H9 (cell line): Measurements from ENCODE around the gene FSCB. TPM values are rescaled to one million over a fixed set of nuclear protein-coding genes. Genes with fewer than 3 reads are reported as not detected.

Experiments
- DNase-seq: peaks from one replicate; pipeline ENCODE4 v3.0.0-alpha.2; 2017
- H2AFZ ChIP-seq: one replicate; pipeline ENCODE4 v1.6.1; 2013; ENCODE audit warnings: mild to moderate bottlenecking, low read length, control low read depth, moderate library complexity
- H2AK5ac ChIP-seq: 2 replicates; pipeline ENCODE4 v1.6.1; 2013; ENCODE audit warnings: low read length, control low read depth, mixed read lengths; ENCODE audit not compliant: insufficient read length
- H2BK120ac ChIP-seq: one replicate; pipeline ENCODE4 v1.6.1; 2013; ENCODE audit warnings: low read depth, mild to moderate bottlenecking, low read length, control low read depth, inconsistent platforms; ENCODE audit not compliant: poor library complexity, severe bottlenecking
- H2BK12ac ChIP-seq: 2 replicates; pipeline ENCODE4 v1.6.1; 2013; ENCODE audit warnings: low read length, control low read depth, mixed read lengths, low read depth; ENCODE audit not compliant: insufficient read length
- H2BK15ac ChIP-seq: 2 replicates; pipeline ENCODE4 v1.6.1; 2013; ENCODE audit warnings: low read depth, low read length, control low read depth
- H2BK20ac ChIP-seq: one replicate; pipeline ENCODE4 v1.6.1; 2013; ENCODE audit warnings: low read depth, mild to moderate bottlenecking, low read length, control low read depth, inconsistent platforms; ENCODE audit not compliant: poor library complexity, severe bottlenecking
- H2BK5ac ChIP-seq: 2 replicates; pipeline ENCODE4 v1.6.1; 2013; ENCODE audit warnings: low read length, control low read depth, mixed read lengths; ENCODE audit not compliant: insufficient read length
- H3K14ac ChIP-seq: 2 replicates; pipeline ENCODE4 v1.6.1; 2013; ENCODE audit warnings: low read length, control low read depth; ENCODE audit not compliant: insufficient read depth
- H3K18ac ChIP-seq: 2 replicates; pipeline ENCODE4 v1.6.1; 2013; ENCODE audit warnings: low read depth, mild to moderate bottlenecking, mixed read lengths, low read length, control low read depth; ENCODE audit not compliant: insufficient read length
- H3K23ac ChIP-seq: 2 replicates; pipeline ENCODE4 v1.6.1; 2013; ENCODE audit warnings: low read length, control low read depth, mixed read lengths, low read depth; ENCODE audit not compliant: insufficient read length
- H3K23me2 ChIP-seq: 2 replicates; pipeline ENCODE4 v1.6.1; 2013; ENCODE audit warnings: low read depth, mild to moderate bottlenecking, mixed read lengths, low read length, control low read depth; ENCODE audit not compliant: insufficient read length, poor library complexity, severe bottlenecking
- H3K27ac ChIP-seq: 2 replicates; pipeline ENCODE4 v1.5.1; 2013; ENCODE audit warnings: low read length, control low read depth, mixed read lengths, low read depth; ENCODE audit not compliant: insufficient read length
- H3K27me3 ChIP-seq: 2 replicates; pipeline ENCODE4 v1.6.1; 2013; ENCODE audit warnings: low read length, control low read depth, inconsistent platforms; ENCODE audit not compliant: insufficient read depth
- H3K4ac ChIP-seq: 2 replicates; pipeline ENCODE4 v1.6.1; 2013; ENCODE audit warnings: low read depth, mild to moderate bottlenecking, control low read depth, inconsistent platforms, low read length, moderate library complexity
- H3K4me1 ChIP-seq: 2 replicates; pipeline ENCODE4 v1.6.1; 2013; ENCODE audit warnings: low read length, control low read depth, inconsistent platforms; ENCODE audit not compliant: insufficient read depth
- H3K4me2 ChIP-seq: 2 replicates; pipeline ENCODE4 v1.6.1; 2013; ENCODE audit warnings: low read length, control low read depth, mixed read lengths; ENCODE audit not compliant: insufficient read length, insufficient read depth
- H3K56ac ChIP-seq: 2 replicates; pipeline ENCODE4 v1.6.1; 2013; ENCODE audit warnings: low read depth, mild to moderate bottlenecking, mixed read lengths, low read length, control low read depth; ENCODE audit not compliant: insufficient read length
- H3K79me1 ChIP-seq: 2 replicates; pipeline ENCODE4 v1.6.1; 2013; ENCODE audit warnings: low read depth, mild to moderate bottlenecking, moderate library complexity, low read length, control low read depth, inconsistent platforms; ENCODE audit not compliant: insufficient read depth, poor library complexity, severe bottlenecking
- H3K79me2 ChIP-seq: 2 replicates; pipeline ENCODE4 v1.6.1; 2013; ENCODE audit warnings: low read length, control low read depth, inconsistent platforms; ENCODE audit not compliant: insufficient read depth
- H3K9ac ChIP-seq: 2 replicates; pipeline ENCODE4 v1.6.1; 2013; ENCODE audit warnings: low read length, control low read depth, mixed read lengths; ENCODE audit not compliant: insufficient read length; ENCODE audit errors: extremely low read depth
- H3K9me3 ChIP-seq: one replicate; pipeline ENCODE4 v1.6.1; 2013; ENCODE audit warnings: low read depth, low read length, inconsistent platforms; ENCODE audit not compliant: control insufficient read depth
- H3T11ph ChIP-seq: one replicate; pipeline ENCODE4 v1.6.1; 2013; ENCODE audit warnings: mild to moderate bottlenecking, low read length, control low read depth, inconsistent platforms
- H4K20me1 ChIP-seq: one replicate; pipeline ENCODE4 v1.6.1; 2013; ENCODE audit not compliant: control insufficient read depth, insufficient read length, insufficient read depth
- H4K5ac ChIP-seq: 2 replicates; pipeline ENCODE4 v1.6.1; 2013; ENCODE audit warnings: low read depth, mild to moderate bottlenecking, mixed read lengths, low read length, control low read depth; ENCODE audit not compliant: insufficient read length
- H4K8ac ChIP-seq: replicated peaks from 2 replicates; pipeline ENCODE4 v1.6.1; 2013; ENCODE audit warnings: low read length, control low read depth, mixed read lengths, low read depth; ENCODE audit not compliant: insufficient read length
- H4K91ac ChIP-seq: 2 replicates; pipeline ENCODE4 v1.6.1; 2013; ENCODE audit warnings: low read depth, mild to moderate bottlenecking, moderate library complexity, mixed read lengths, low read length, control low read depth; ENCODE audit not compliant: insufficient read length
- H3K27ac Mint-ChIP-seq, 3 experiments: 2 replicates in 2 of 3; 3 replicates in 1 of 3; pipeline ENCODE4 v1.8.0; 2020 to 2021; ENCODE audit warnings: mixed read lengths in 3 of 3, mild to moderate bottlenecking in 1 of 3, moderate library complexity in 1 of 3
- H3K27me3 Mint-ChIP-seq: 2 replicates; pipeline ENCODE4 v1.8.0; 2021; ENCODE audit warnings: low read depth, mild to moderate bottlenecking, moderate library complexity, mixed read lengths
- H3K36me3 Mint-ChIP-seq, 3 experiments: 2 replicates in 2 of 3; 3 replicates in 1 of 3; pipeline ENCODE4 v1.8.0; 2020 to 2021; ENCODE audit warnings: low read depth in 3 of 3, mixed read lengths in 3 of 3; ENCODE audit not compliant: insufficient read depth in 1 of 3
- H3K4me1 Mint-ChIP-seq, 2 experiments: 2 replicates each; pipeline ENCODE4 v1.8.0; 2020; ENCODE audit warnings: mixed read lengths in 2 of 2
- H3K4me3 Mint-ChIP-seq, 2 experiments: 2 replicates in 1 of 2; 3 replicates in 1 of 2; pipeline ENCODE4 v1.8.0; 2020 to 2021; ENCODE audit warnings: mild to moderate bottlenecking in 2 of 2, mixed read lengths in 2 of 2, moderate library complexity in 1 of 2
- H3K9me3 Mint-ChIP-seq, 2 experiments: 2 replicates in 1 of 2; 3 replicates in 1 of 2; pipeline ENCODE4 v1.8.0; 2020; ENCODE audit warnings: mild to moderate bottlenecking in 2 of 2, mixed read lengths in 2 of 2, moderate library complexity in 1 of 2
- total RNA-seq: library from RNA; stranded (reverse); gene quantifications from 2 replicates; pipeline ENCODE4 v1.2.1, GENCODE V29; 2021
- TF ChIP-seq, protein P1 (sequence below): fragments of 200-600 bp; sonication (generic); conservative IDR thresholded peaks from 3 replicates; pipeline ENCODE4 v1.8.0; 2021; ENCODE audit warnings: antibody characterized with exemption, mild to moderate bottlenecking

FSCB gene
- total RNA-seq, 1 experiment from 2014 or later = not detected

GRCh38 chr14:44528180-44528579 is 21.1 kb upstream of the FSCB start:
- Histone ChIP-seq H2BK12ac (no peak overlapping the region), H3K14ac (no peak overlapping the region), H2BK15ac (no peak overlapping the region), H3K4me1 (no peaks in the 10 kb centered on the region), H4K91ac (no peak overlapping the region), H4K20me1 (no peaks in the 10 kb centered on the region), H3K4me2 (no peak overlapping the region), H3K79me2 (no peaks in the 10 kb centered on the region), H3K18ac (no peak overlapping the region), H2BK120ac (no peak overlapping the region), H2BK5ac (no peak overlapping the region), H3K9me3 (no peaks in the 10 kb centered on the region), H3K9ac (no peak overlapping the region), H3K4ac (no peak overlapping the region), H3K79me1 (no peaks in the 10 kb centered on the region), H3K27ac (no peak overlapping the region), H3K56ac (no peak overlapping the region), H4K5ac (no peak overlapping the region), H2BK20ac (no peak overlapping the region), H3K23me2 (no peaks in the 10 kb centered on the region), H3K23ac (no peak overlapping the region), H2AK5ac (no peak overlapping the region), H2AFZ (no peak overlapping the region), H3T11ph (no peak overlapping the region), H4K8ac (no peak overlapping the region), H3K27me3 (no peaks in the 10 kb centered on the region)
- TF ChIP-seq, protein P1, sequence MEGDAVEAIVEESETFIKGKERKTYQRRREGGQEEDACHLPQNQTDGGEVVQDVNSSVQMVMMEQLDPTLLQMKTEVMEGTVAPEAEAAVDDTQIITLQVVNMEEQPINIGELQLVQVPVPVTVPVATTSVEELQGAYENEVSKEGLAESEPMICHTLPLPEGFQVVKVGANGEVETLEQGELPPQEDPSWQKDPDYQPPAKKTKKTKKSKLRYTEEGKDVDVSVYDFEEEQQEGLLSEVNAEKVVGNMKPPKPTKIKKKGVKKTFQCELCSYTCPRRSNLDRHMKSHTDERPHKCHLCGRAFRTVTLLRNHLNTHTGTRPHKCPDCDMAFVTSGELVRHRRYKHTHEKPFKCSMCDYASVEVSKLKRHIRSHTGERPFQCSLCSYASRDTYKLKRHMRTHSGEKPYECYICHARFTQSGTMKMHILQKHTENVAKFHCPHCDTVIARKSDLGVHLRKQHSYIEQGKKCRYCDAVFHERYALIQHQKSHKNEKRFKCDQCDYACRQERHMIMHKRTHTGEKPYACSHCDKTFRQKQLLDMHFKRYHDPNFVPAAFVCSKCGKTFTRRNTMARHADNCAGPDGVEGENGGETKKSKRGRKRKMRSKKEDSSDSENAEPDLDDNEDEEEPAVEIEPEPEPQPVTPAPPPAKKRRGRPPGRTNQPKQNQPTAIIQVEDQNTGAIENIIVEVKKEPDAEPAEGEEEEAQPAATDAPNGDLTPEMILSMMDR = no peak
- Mint-ChIP-seq H3K36me3 (no peaks in the 10 kb centered on the region), H3K27ac (no peak overlapping the region), H3K4me1 (no peaks in the 10 kb centered on the region), H3K27me3 (no peaks in the 10 kb centered on the region), H3K9me3 (no peaks in the 10 kb centered on the region), H3K4me3 (no peak overlapping the region)
- DNase-seq = no peak
